ENCODE measurements around the gene FAM20C. TPM values are rescaled to one million over a fixed set of nuclear protein-coding genes. Genes with fewer than 3 reads are reported as not detected.

The FAM20C gene
- total and polyA plus RNA-seq, 10 of the 15 experiments (the other 5 are each of a cell fraction or from before 2014, with no cell fraction given) = 0.44 TPM; not detected in 9

- TF ChIP-seq ZBTB11 (CRISPR knock-in tag; IDR thresholded peaks at IDR 0.05) = no peak
These were observed 96.9 kb downstream of the FAM20C start (continued) for GRCh38 chr7:289209-289755.

- WGBS (ENCODE audit: insufficient coverage, insufficient replicate concordance, low lambda C conversion rate, missing lambda C conversion rate) = 63% methylated on average over 44 of the region's 79 CpGs
- no peak for DNase-seq (ENCODE audit: low read depth, low spot score)
- H3K9ac ChIP-seq (ENCODE audit: control insufficient read depth, insufficient read depth, low read length) = no peak within 1 kb of the TSS
- no TSS peak for BruUV-seq (replicated peaks)
- SMC1A ChIA-PET (ENCODE audit: uncharacterized antibody, unreplicated experiment) = no interaction called here
- POLR2A ChIA-PET = no interaction called here
- intact Hi-C loops (cut with micrococcal nuclease; ENCODE audit: unreplicated experiment) (no loop called here), in situ Hi-C loops (cut with MboI) (no loop called here)
- H3K4me2 ChIP-seq (ENCODE audit: control insufficient read depth, insufficient read depth) = no peak within 1 kb of the TSS
- H3K79me2 ChIP-seq (ENCODE audit: control insufficient read depth, insufficient read depth, low read length) = no peaks in the 10 kb centered on the region
- no peaks in the 10 kb centered on the region for H3K4me1 ChIP-seq (ENCODE audit: control insufficient read depth, insufficient read depth, low read length)
- H3K9me3 ChIP-seq (replicated peaks; ENCODE audit: control insufficient read depth, insufficient read depth, low read length) = peaks cover 2% of the 10 kb centered on the region; the same call in 2 of the 3 replicates
- no peak within 1 kb of the TSS for H2AFZ ChIP-seq (ENCODE audit: control insufficient read depth, low read depth, low read length)
- H3K36me3 ChIP-seq (ENCODE audit: control insufficient read depth in 2 of 2, insufficient read depth in 2 of 2, low read length in 1 of 2) = no peaks in the 10 kb centered on the region
- TF ChIP-seq YBX1 (IDR thresholded peaks at IDR 0.05) (no peak), CHD4 (IDR thresholded peaks at IDR 0.05) (no peak), FOXK2 (IDR thresholded peaks at IDR 0.05) (no peak), BMI1 (IDR thresholded peaks at IDR 0.05; ENCODE audit: borderline replicate concordance) (no peak), ATF7 (IDR thresholded peaks at IDR 0.05; ENCODE audit: low read depth) (no peak), SMC3 (IDR thresholded peaks at IDR 0.05; ENCODE audit: borderline replicate concordance, low read length) (no peak), KLF5 (IDR thresholded peaks at IDR 0.05; ENCODE audit: partially characterized antibody) (no peak), YY1 (IDR thresholded peaks at IDR 0.05; ENCODE audit: low read depth, low read length) (no peak), EGR1 (IDR thresholded peaks at IDR 0.05; ENCODE audit: borderline replicate concordance in 1 of 2, low read depth in 2 of 2, low read length in 2 of 2) (no peak)
- TF ChIP-seq, protein P1, sequence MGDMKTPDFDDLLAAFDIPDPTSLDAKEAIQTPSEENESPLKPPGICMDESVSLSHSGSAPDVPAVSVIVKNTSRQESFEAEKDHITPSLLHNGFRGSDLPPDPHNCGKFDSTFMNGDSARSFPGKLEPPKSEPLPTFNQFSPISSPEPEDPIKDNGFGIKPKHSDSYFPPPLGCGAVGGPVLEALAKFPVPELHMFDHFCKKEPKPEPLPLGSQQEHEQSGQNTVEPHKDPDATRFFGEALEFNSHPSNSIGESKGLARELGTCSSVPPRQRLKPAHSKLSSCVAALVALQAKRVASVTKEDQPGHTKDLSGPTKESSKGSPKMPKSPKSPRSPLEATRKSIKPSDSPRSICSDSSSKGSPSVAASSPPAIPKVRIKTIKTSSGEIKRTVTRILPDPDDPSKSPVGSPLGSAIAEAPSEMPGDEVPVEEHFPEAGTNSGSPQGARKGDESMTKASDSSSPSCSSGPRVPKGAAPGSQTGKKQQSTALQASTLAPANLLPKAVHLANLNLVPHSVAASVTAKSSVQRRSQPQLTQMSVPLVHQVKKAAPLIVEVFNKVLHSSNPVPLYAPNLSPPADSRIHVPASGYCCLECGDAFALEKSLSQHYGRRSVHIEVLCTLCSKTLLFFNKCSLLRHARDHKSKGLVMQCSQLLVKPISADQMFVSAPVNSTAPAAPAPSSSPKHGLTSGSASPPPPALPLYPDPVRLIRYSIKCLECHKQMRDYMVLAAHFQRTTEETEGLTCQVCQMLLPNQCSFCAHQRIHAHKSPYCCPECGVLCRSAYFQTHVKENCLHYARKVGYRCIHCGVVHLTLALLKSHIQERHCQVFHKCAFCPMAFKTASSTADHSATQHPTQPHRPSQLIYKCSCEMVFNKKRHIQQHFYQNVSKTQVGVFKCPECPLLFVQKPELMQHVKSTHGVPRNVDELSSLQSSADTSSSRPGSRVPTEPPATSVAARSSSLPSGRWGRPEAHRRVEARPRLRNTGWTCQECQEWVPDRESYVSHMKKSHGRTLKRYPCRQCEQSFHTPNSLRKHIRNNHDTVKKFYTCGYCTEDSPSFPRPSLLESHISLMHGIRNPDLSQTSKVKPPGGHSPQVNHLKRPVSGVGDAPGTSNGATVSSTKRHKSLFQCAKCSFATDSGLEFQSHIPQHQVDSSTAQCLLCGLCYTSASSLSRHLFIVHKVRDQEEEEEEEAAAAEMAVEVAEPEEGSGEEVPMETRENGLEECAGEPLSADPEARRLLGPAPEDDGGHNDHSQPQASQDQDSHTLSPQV (IDR thresholded peaks at IDR 0.05) = no peak
- TF ChIP-seq, protein P2, sequence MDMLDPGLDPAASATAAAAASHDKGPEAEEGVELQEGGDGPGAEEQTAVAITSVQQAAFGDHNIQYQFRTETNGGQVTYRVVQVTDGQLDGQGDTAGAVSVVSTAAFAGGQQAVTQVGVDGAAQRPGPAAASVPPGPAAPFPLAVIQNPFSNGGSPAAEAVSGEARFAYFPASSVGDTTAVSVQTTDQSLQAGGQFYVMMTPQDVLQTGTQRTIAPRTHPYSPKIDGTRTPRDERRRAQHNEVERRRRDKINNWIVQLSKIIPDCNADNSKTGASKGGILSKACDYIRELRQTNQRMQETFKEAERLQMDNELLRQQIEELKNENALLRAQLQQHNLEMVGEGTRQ (IDR thresholded peaks at IDR 0.05; ENCODE audit: borderline replicate concordance, low read depth, low read length) = no peak
- no peaks in the 10 kb centered on the region for H4K20me1 ChIP-seq (ENCODE audit: control insufficient read depth, insufficient read depth)
- no peak within 1 kb of the TSS for H3K27ac ChIP-seq (ENCODE audit: control insufficient read depth, insufficient read depth)
- no peak within 1 kb of the TSS for H3K4me3 ChIP-seq
- FAIRE-seq = no peak
- RAD21 ChIA-PET (ENCODE audit: unreplicated experiment) = no interaction called here
- no peak for ATAC-seq
- no peaks in the 10 kb centered on the region for H3K27me3 ChIP-seq (replicated peaks in 1 of 2; ENCODE audit: control insufficient read depth in 2 of 2, insufficient read depth in 2 of 2, low read length in 1 of 2)
- CTCF ChIA-PET = no interaction called here
These were observed 97.6 kb downstream of the FAM20C start, which contains the start of gene FOXL3 for GRCh38 chr7:289756-290553. Gene FOXL3 (plus strand): TSS chr7:290170. CDS start chr7:290170, 0 bp downstream.
